IgD-negative memory B cell (primary cell): ENCODE results near the gene SLC35F3. TPM values are rescaled to one million over a fixed set of nuclear protein-coding genes. Genes with fewer than 3 reads are reported as not detected.

Source experiments
- H3K27ac Mint-ChIP-seq, 3 donors: one replicate each; pipeline ENCODE4 v1.8.0; 2020 to 2022; ENCODE audit warnings: mild to moderate bottlenecking in 3 of 3, mixed read lengths in 3 of 3, moderate library complexity in 1 of 3
- H3K27me3 Mint-ChIP-seq: one replicate; pipeline ENCODE4 v1.8.0; 2021; ENCODE audit warnings: mixed read lengths
- H3K36me3 Mint-ChIP-seq: one replicate; pipeline ENCODE4 v1.8.0; 2020; ENCODE audit warnings: mild to moderate bottlenecking, mixed read lengths
- H3K4me1 Mint-ChIP-seq, 3 donors: one replicate each; pipeline ENCODE4 v1.8.0; 2020 to 2022; ENCODE audit warnings: mixed read lengths in 3 of 3, mild to moderate bottlenecking in 1 of 3
- H3K4me3 Mint-ChIP-seq, 4 donors: one replicate each; pipeline ENCODE4 v1.8.0; 2020 to 2022; ENCODE audit warnings: mild to moderate bottlenecking in 4 of 4, mixed read lengths in 4 of 4, moderate library complexity in 3 of 4
- H3K9me3 Mint-ChIP-seq, 3 donors: one replicate each; pipeline ENCODE4 v1.8.0; 2020 to 2021; ENCODE audit warnings: mixed read lengths in 3 of 3, mild to moderate bottlenecking in 1 of 3
- polyA plus RNA-seq: library from polyadenylated mRNA; unstranded; fragments of 300-500 nt; fragmentation: Illumina TruSeq; gene quantifications from one replicate; pipeline ENCODE4 v1.2.3, GENCODE V29; 2021

SLC35F3 gene
- polyA plus RNA-seq, result not detected

- H3K36me3 Mint-ChIP-seq, result no peaks in the 10 kb centered on the region
- peaks cover 0 to 2% (median 0%) of the 10 kb centered on the region in 3 donors for H3K4me1 Mint-ChIP-seq
These were observed at the start of gene SLC35F3 for GRCh38 chr1:233904633-233905415. Gene SLC35F3 (plus strand): TSS chr1:233904676.

GRCh38 chr1:233859446-233859845, 45.0 kb upstream of the SLC35F3 start:
- Mint-ChIP-seq H3K36me3 (no peaks in the 10 kb centered on the region), H3K27me3 (peaks cover 5% of the 10 kb centered on the region), H3K9me3 (peaks cover 3 to 10% (median 6%) of the 10 kb centered on the region in 3 donors), H3K4me1 (no peaks in the 10 kb centered on the region), H3K4me3 (no peak overlapping the region), H3K27ac (no peak overlapping the region)

More at GRCh38 chr1:233904633-233905415, at the start of gene SLC35F3:
- H3K27ac Mint-ChIP-seq, result no peak within 1 kb of the TSS
- H3K9me3 Mint-ChIP-seq, result peaks cover 0 to 5% (median 3%) of the 10 kb centered on the region in 3 donors
- H3K27me3 Mint-ChIP-seq, result peaks cover 32% of the 10 kb centered on the region
- peak within 1 kb of the TSS in 1 of 4 donors; percentile 11 for H3K4me3 Mint-ChIP-seq

GRCh38 chr1:233863901-233864545, 40.5 kb upstream of the SLC35F3 start:
- H3K9me3 Mint-ChIP-seq, result peaks cover 9 to 28% (median 13%) of the 10 kb centered on the region in 3 donors
- no peaks in the 10 kb centered on the region for H3K36me3 Mint-ChIP-seq
- H3K4me3 Mint-ChIP-seq, result no peak overlapping the region
- no peaks in the 10 kb centered on the region for H3K4me1 Mint-ChIP-seq
- H3K27ac Mint-ChIP-seq, result no peak overlapping the region
- H3K27me3 Mint-ChIP-seq, result peaks cover 4% of the 10 kb centered on the region

- Mint-ChIP-seq H3K4me1 (no peaks in the 10 kb centered on the region), H3K36me3 (no peaks in the 10 kb centered on the region)
These were observed 39.9 kb upstream of the SLC35F3 start for GRCh38 chr1:233864578-233864977.

GRCh38 chr1:233865216-233865615, 39.3 kb upstream of the SLC35F3 start:
- no peak overlapping the region for H3K4me3 Mint-ChIP-seq
- peaks cover 12 to 30% (median 13%) of the 10 kb centered on the region in 3 donors for H3K9me3 Mint-ChIP-seq
- H3K36me3 Mint-ChIP-seq, result no peaks in the 10 kb centered on the region
- H3K4me1 Mint-ChIP-seq, result no peaks in the 10 kb centered on the region
- no peak overlapping the region for H3K27ac Mint-ChIP-seq
- H3K27me3 Mint-ChIP-seq, result peaks cover 4% of the 10 kb centered on the region

More at GRCh38 chr1:233864578-233864977, 39.9 kb upstream of the SLC35F3 start:
- Mint-ChIP-seq H3K4me3 (no peak overlapping the region), H3K27me3 (peaks cover 4% of the 10 kb centered on the region), H3K9me3 (peaks cover 9 to 30% (median 13%) of the 10 kb centered on the region in 3 donors), H3K27ac (no peak overlapping the region)

- Mint-ChIP-seq H3K27ac (no peak overlapping the region), H3K27me3 (peaks cover 4% of the 10 kb centered on the region), H3K9me3 (peaks cover 12 to 30% (median 13%) of the 10 kb centered on the region in 3 donors), H3K4me3 (no peak overlapping the region), H3K4me1 (no peaks in the 10 kb centered on the region), H3K36me3 (no peaks in the 10 kb centered on the region)
These were observed 38.6 kb upstream of the SLC35F3 start for GRCh38 chr1:233865902-233866301.

- H3K9me3 Mint-ChIP-seq, result peaks cover 12 to 30% (median 13%) of the 10 kb centered on the region in 3 donors
- H3K27ac Mint-ChIP-seq, result no peak overlapping the region
- H3K4me3 Mint-ChIP-seq, result no peak overlapping the region
- no peaks in the 10 kb centered on the region for H3K4me1 Mint-ChIP-seq
- H3K36me3 Mint-ChIP-seq, result no peaks in the 10 kb centered on the region
- H3K27me3 Mint-ChIP-seq, result peaks cover 4% of the 10 kb centered on the region
These were observed 37.4 kb upstream of the SLC35F3 start for GRCh38 chr1:233867028-233867427.

- Mint-ChIP-seq H3K27me3 (no peaks in the 10 kb centered on the region), H3K4me3 (no peak overlapping the region), H3K4me1 (no peaks in the 10 kb centered on the region), H3K27ac (no peak overlapping the region), H3K9me3 (peaks cover 9 to 30% (median 14%) of the 10 kb centered on the region in 3 donors), H3K36me3 (no peaks in the 10 kb centered on the region)
These were observed 36.0 kb upstream of the SLC35F3 start for GRCh38 chr1:233868461-233868860.

- H3K27me3 Mint-ChIP-seq, result no peaks in the 10 kb centered on the region
- no peak overlapping the region for H3K27ac Mint-ChIP-seq
- H3K4me3 Mint-ChIP-seq, result peak overlapping the region in 1 of 4 donors; percentile 23
- H3K4me1 Mint-ChIP-seq, result no peaks in the 10 kb centered on the region
- no peaks in the 10 kb centered on the region for H3K36me3 Mint-ChIP-seq
- peaks cover 9 to 21% (median 11%) of the 10 kb centered on the region in 3 donors for H3K9me3 Mint-ChIP-seq
These were observed 34.8 kb upstream of the SLC35F3 start for GRCh38 chr1:233869680-233870079.

- Mint-ChIP-seq H3K4me3 (no peak overlapping the region), H3K27ac (no peak overlapping the region), H3K9me3 (peaks cover 2 to 5% (median 3%) of the 10 kb centered on the region in 3 donors), H3K36me3 (no peaks in the 10 kb centered on the region), H3K27me3 (no peaks in the 10 kb centered on the region), H3K4me1 (no peaks in the 10 kb centered on the region)
These were observed 30.8 kb upstream of the SLC35F3 start for GRCh38 chr1:233873666-233874065.

GRCh38 chr1:233879841-233880240, 24.6 kb upstream of the SLC35F3 start:
- no peak overlapping the region for H3K27ac Mint-ChIP-seq

GRCh38 chr1:233883671-233884070, 20.8 kb upstream of the SLC35F3 start:
- H3K27me3 Mint-ChIP-seq, result peaks cover 7% of the 10 kb centered on the region
- H3K9me3 Mint-ChIP-seq, result peaks cover 8 to 14% (median 10%) of the 10 kb centered on the region in 3 donors
- H3K4me1 Mint-ChIP-seq, result no peaks in the 10 kb centered on the region
- no peak overlapping the region for H3K4me3 Mint-ChIP-seq
- H3K36me3 Mint-ChIP-seq, result no peaks in the 10 kb centered on the region
- no peak overlapping the region for H3K27ac Mint-ChIP-seq

More at GRCh38 chr1:233879841-233880240, 24.6 kb upstream of the SLC35F3 start:
- Mint-ChIP-seq H3K36me3 (no peaks in the 10 kb centered on the region), H3K4me1 (no peaks in the 10 kb centered on the region), H3K27me3 (peaks cover 7% of the 10 kb centered on the region), H3K9me3 (peaks cover 6 to 12% (median 10%) of the 10 kb centered on the region in 3 donors), H3K4me3 (no peak overlapping the region)

- H3K9me3 Mint-ChIP-seq, result peaks cover 11 to 20% (median 15%) of the 10 kb centered on the region in 3 donors
- no peak overlapping the region for H3K4me3 Mint-ChIP-seq
- H3K36me3 Mint-ChIP-seq, result no peaks in the 10 kb centered on the region
- peaks cover 7% of the 10 kb centered on the region for H3K27me3 Mint-ChIP-seq
- H3K27ac Mint-ChIP-seq, result no peak overlapping the region
- H3K4me1 Mint-ChIP-seq, result no peaks in the 10 kb centered on the region
These were observed 19.9 kb upstream of the SLC35F3 start for GRCh38 chr1:233884461-233885151.

GRCh38 chr1:233885196-233885920, 19.1 kb upstream of the SLC35F3 start:
- H3K27me3 Mint-ChIP-seq, result peaks cover 4% of the 10 kb centered on the region
- no peaks in the 10 kb centered on the region for H3K36me3 Mint-ChIP-seq
- no peaks in the 10 kb centered on the region for H3K4me1 Mint-ChIP-seq
- H3K27ac Mint-ChIP-seq, result no peak overlapping the region
- no peak overlapping the region for H3K4me3 Mint-ChIP-seq
- H3K9me3 Mint-ChIP-seq, result peaks cover 5 to 21% (median 14%) of the 10 kb centered on the region in 3 donors
